OCI-LY3 (cell line): ENCODE data around the gene TSNAXIP1.

Source experiments
- CTCF ChIP-seq: fragments of 200-600, 300-600 bp; sonication (generic); IDR thresholded peaks from 2 replicates; pipeline ENCODE4 v1.5.1; 2014; ENCODE audit warnings: antibody characterized with exemption, low read length, low read depth
- EZH2phosphoT487 ChIP-seq: fragments of 200-600 bp; shearing (Covaris generic); IDR thresholded peaks from 2 replicates; pipeline ENCODE4 v1.6.1; 2018; ENCODE audit warnings: antibody characterized with exemption, mixed run types, low read depth

- TF ChIP-seq CTCF (no peak), EZH2phosphoT487 (no peak)
Observed at GRCh38 chr16:67822511-67822910, 15.8 kb downstream of the TSNAXIP1 start.
